ENCODE measurements around the gene CENPH. TPM values are rescaled to one million over a fixed set of nuclear protein-coding genes. Genes with fewer than 3 reads are reported as not detected.

CENPH gene
- total and polyA plus RNA-seq, 2 donors (not counting 3 experiments of a cell fraction or from before 2014, with no cell fraction given), result 6.5 to 16.4 TPM

DNA sequence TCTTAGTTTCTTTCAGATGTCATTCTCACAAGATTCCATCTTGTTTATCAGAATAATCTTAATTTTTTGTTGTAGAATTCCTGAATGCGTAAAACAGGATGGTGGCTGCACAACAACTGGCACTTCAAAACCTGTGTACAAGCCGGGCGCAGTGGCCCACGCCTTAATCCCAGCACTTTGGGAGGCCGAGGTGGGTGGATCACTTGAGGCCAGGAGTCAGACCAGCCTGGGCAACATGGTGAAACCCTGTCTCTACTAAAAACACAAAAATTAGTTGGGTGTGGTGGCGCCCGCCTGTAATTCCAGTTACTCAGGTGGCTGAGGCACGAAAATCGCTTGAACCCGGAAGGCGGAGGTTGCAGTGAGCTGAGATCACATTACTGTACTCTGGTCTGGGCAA lies 32.9 kb upstream of the CENPH start:
- dilution Hi-C loops (cut with MboI; ENCODE audit: extremely low pct_ligation_motif_present, low sequenced_read_pairs), result no loop called here
- Histone ChIP-seq H3K27ac (ENCODE audit: insufficient read depth, low read depth, low read length) (no peak overlapping the region), H3K36me3 (ENCODE audit: control insufficient read depth in 2 of 2, extremely low read depth in 1 of 2, insufficient read depth in 2 of 2, low read length in 2 of 2) (no peaks in the 10 kb centered on the region), H3K4me3 (replicated peaks in 1 of 3; ENCODE audit: insufficient read depth in 1 of 3, low read depth in 1 of 3, low read length in 3 of 3) (no peak overlapping the region), H3K9me3 (replicated peaks; ENCODE audit: control insufficient read depth, insufficient read depth, low read length) (no peaks in the 10 kb centered on the region), H3K79me2 (ENCODE audit: control insufficient read depth, insufficient read depth, low read length) (no peaks in the 10 kb centered on the region), H3K27me3 (ENCODE audit: control insufficient read depth in 2 of 2, insufficient read depth in 2 of 2, low read length in 2 of 2) (no peaks in the 10 kb centered on the region), H3K9ac (replicated peaks; ENCODE audit: extremely low read depth, insufficient read depth, low read length) (no peak overlapping the region), H3K9me1 (replicated peaks; ENCODE audit: control insufficient read depth, extremely low read depth, insufficient read depth, low read length) (no peaks in the 10 kb centered on the region), H4K20me1 (replicated peaks; ENCODE audit: control insufficient read depth, extremely low read depth, insufficient read depth, low read length) (no peaks in the 10 kb centered on the region), H3K4me2 (ENCODE audit: insufficient read depth, low read length) (no peak overlapping the region), H3K4me1 (ENCODE audit: control insufficient read depth, extremely low read depth, insufficient read depth, low read length) (no peaks in the 10 kb centered on the region), H2AFZ (ENCODE audit: low read depth, low read length) (no peak overlapping the region)
- no peak for TF ChIP-seq POLR2A (IDR thresholded peaks at IDR 0.05; ENCODE audit: low read depth, low read length)
- no peak for TF ChIP-seq MYC (IDR thresholded peaks at IDR 0.05; ENCODE audit: low read depth, low read length)
- no peak for TF ChIP-seq FOS (IDR thresholded peaks at IDR 0.05; ENCODE audit: borderline replicate concordance, insufficient read depth, low read length)
- no peak for TF ChIP-seq JUN (IDR thresholded peaks at IDR 0.05; ENCODE audit: borderline replicate concordance, insufficient read depth, insufficient read length, low read depth)
- TF ChIP-seq POLR2AphosphoS5 (IDR thresholded peaks at IDR 0.05; ENCODE audit: insufficient read depth, low read depth, low read length), result no peak
- TF ChIP-seq, protein P1, sequence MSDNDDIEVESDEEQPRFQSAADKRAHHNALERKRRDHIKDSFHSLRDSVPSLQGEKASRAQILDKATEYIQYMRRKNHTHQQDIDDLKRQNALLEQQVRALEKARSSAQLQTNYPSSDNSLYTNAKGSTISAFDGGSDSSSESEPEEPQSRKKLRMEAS (IDR thresholded peaks at IDR 0.05; ENCODE audit: insufficient read depth, insufficient read length), result no peak
- TF ChIP-seq, protein P2, sequence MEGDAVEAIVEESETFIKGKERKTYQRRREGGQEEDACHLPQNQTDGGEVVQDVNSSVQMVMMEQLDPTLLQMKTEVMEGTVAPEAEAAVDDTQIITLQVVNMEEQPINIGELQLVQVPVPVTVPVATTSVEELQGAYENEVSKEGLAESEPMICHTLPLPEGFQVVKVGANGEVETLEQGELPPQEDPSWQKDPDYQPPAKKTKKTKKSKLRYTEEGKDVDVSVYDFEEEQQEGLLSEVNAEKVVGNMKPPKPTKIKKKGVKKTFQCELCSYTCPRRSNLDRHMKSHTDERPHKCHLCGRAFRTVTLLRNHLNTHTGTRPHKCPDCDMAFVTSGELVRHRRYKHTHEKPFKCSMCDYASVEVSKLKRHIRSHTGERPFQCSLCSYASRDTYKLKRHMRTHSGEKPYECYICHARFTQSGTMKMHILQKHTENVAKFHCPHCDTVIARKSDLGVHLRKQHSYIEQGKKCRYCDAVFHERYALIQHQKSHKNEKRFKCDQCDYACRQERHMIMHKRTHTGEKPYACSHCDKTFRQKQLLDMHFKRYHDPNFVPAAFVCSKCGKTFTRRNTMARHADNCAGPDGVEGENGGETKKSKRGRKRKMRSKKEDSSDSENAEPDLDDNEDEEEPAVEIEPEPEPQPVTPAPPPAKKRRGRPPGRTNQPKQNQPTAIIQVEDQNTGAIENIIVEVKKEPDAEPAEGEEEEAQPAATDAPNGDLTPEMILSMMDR (IDR thresholded peaks at IDR 0.05; ENCODE audit: extremely low read depth in 1 of 2, insufficient read depth in 1 of 2, low read depth in 1 of 2, low read length in 2 of 2), result no peak
- TF ChIP-seq EZH2 (IDR thresholded peaks at IDR 0.05; ENCODE audit: borderline replicate concordance, low read depth, low read length, severe bottlenecking), result no peak
- no peak for TF ChIP-seq GATA2 (IDR thresholded peaks at IDR 0.05; ENCODE audit: insufficient read depth, insufficient read length, low read depth, low read length)
- CTCF ChIA-PET, result no interaction called here
- FAIRE-seq (no peak), DNase-seq (ENCODE audit: low read depth, low spot score) (no peak)
- intact Hi-C loops (cut with micrococcal nuclease), result no loop called here
- POLR2A ChIA-PET, result no interaction called here
- no TSS peak for BruUV-seq (replicated peaks)

All from endothelial cell of umbilical vein (primary cell).